ENCODE results near the gene EIF3B. TPM values are rescaled to one million over a fixed set of nuclear protein-coding genes. Genes with fewer than 3 reads are reported as not detected.
A peak's percentile ranks its signal among the peaks of the same experiment; 100 is the strongest.

Gene EIF3B
- total and polyA plus RNA-seq, 2 of the 4 experiments (the other 2 are of a cell fraction) = 105 to 201 TPM

GRCh38 chr7:2411815-2412586 is 57.4 kb downstream of the EIF3B start:
- H4K20me1 ChIP-seq (ENCODE audit: insufficient read depth, low read length) = peaks cover 31% of the 10 kb centered on the region
- no peaks in the 10 kb centered on the region for H3K36me3 ChIP-seq (ENCODE audit: control insufficient read depth, insufficient read depth, low read length)
- H2BK20ac ChIP-seq (ENCODE audit: low read depth, low read length) = no peak overlapping the region
- in situ Hi-C loops (cut with MboI; ENCODE audit: low sequenced_read_pairs) = no loop called here
- H2AK9ac ChIP-seq (replicated peaks; ENCODE audit: low read depth, low read length, poor library complexity) = no peak overlapping the region
- no peak for DNase-seq
- ChIA-PET POLR2A (ENCODE audit: unreplicated experiment) (interaction anchor here (0.8 kb wide), 1 partner anchor 9 kb away, joined by 3 read pairs; the partner anchor contains the start of gene CHST12), CTCF (interaction anchor here (0.6 to 1.3 kb wide), 3 partner anchors 9 to 387 kb away, joined by 3 to 4 read pairs (median 3); partner anchors contain the start of gene CHST12)
- H2AK5ac ChIP-seq (ENCODE audit: low read depth, low read length) = no peak overlapping the region
- dilution Hi-C loops (cut with HindIII; ENCODE audit: low sequenced_read_pairs, unreplicated experiment) = no loop called here
- H3K23ac ChIP-seq (ENCODE audit: low read depth, low read length) = 0 out of 2 replicates have a peak overlapping the region, but pooled peaks have one; percentile 21
- H3K4me2 ChIP-seq (ENCODE audit: low read depth, low read length) = peak overlapping the region; percentile 65
- H3K9ac ChIP-seq (ENCODE audit: low read depth, low read length) = no peak overlapping the region
- peaks cover 5% of the 10 kb centered on the region; the same call in 1 of the 2 replicates for H3K9me1 ChIP-seq (ENCODE audit: insufficient read depth, low read length)
- H2BK5ac ChIP-seq (ENCODE audit: low read depth, low read length, poor library complexity, severe bottlenecking) = no peak overlapping the region
- H3K27me3 ChIP-seq (ENCODE audit: control insufficient read depth, insufficient read depth, low read length) = no peaks in the 10 kb centered on the region
- ATAC-seq (ENCODE audit: low read depth) = peak; percentile 64
- no peak overlapping the region for H2BK120ac ChIP-seq (ENCODE audit: low read depth, low read length)
- peak overlapping the region; percentile 55; the same call in 1 of the 2 replicates for H3K14ac ChIP-seq (replicated peaks; ENCODE audit: low read depth, low read length)
- H4K8ac ChIP-seq (ENCODE audit: low read depth in 2 of 2, low read length in 2 of 2) = no peak overlapping the region
- no peak overlapping the region for H2BK15ac ChIP-seq (ENCODE audit: low read depth, low read length)
- intact Hi-C loops (cut with micrococcal nuclease) = loop anchor here (1.0 kb wide), 1 partner anchor 8 kb away; no protein-coding TSS in a partner anchor
- no peak overlapping the region for H4K91ac ChIP-seq (ENCODE audit: insufficient read depth, low read depth, low read length)
- H3K79me1 ChIP-seq (ENCODE audit: low read depth in 1 of 2, low read length in 2 of 2) = peaks cover 17 to 45% of the 10 kb centered on the region in 2 experiments
- no peaks in the 10 kb centered on the region for H3K9me3 ChIP-seq (ENCODE audit: control insufficient read depth, insufficient read depth, low read length)
- no peak overlapping the region for H3K56ac ChIP-seq (ENCODE audit: extremely low read depth, insufficient read depth, low read length)
- no peak overlapping the region for H3K4ac ChIP-seq (ENCODE audit: low read depth, low read length)
- H4K5ac ChIP-seq (ENCODE audit: low read depth, low read length) = no peak overlapping the region
- H3K27ac ChIP-seq (ENCODE audit: insufficient read depth, low read length) = peak overlapping the region; percentile 19; the same call in 1 of the 2 replicates
- H3K4me3 ChIP-seq (ENCODE audit: insufficient read depth, low read depth, low read length) = no peak overlapping the region
- H3K18ac ChIP-seq (ENCODE audit: low read depth, low read length) = 0 out of 2 replicates have a peak overlapping the region, but pooled peaks have one; percentile 14
- 63% methylated on average over 5 of the region's 12 CpGs; no CpG with 5 or more reads in 1 of the 2 experiments for WGBS, 2 experiments (ENCODE audit: extremely low coverage in 2 of 2, insufficient read length in 1 of 2)
- H3K4me1 ChIP-seq (ENCODE audit: control insufficient read depth, insufficient read depth, low read length) = peaks cover 12% of the 10 kb centered on the region
- no peak overlapping the region for H2AFZ ChIP-seq (replicated peaks; ENCODE audit: low read length, poor library complexity)
- BruUV-seq (replicated peaks) = no TSS peak
- TF ChIP-seq MAZ (IDR thresholded peaks at IDR 0.05; ENCODE audit: borderline replicate concordance, low read depth, low read length) = no peak
- no peak for TF ChIP-seq CTCF (conservative IDR thresholded peaks at IDR 0.05; ENCODE audit: low read depth, low read length)
- TF ChIP-seq ELK1 (IDR thresholded peaks at IDR 0.05; ENCODE audit: borderline replicate concordance, low read depth, low read length) = no peak
- TF ChIP-seq MAFK (IDR thresholded peaks at IDR 0.05; ENCODE audit: low read depth, low read length) = no peak
- no peak for TF ChIP-seq CHD1 (IDR thresholded peaks at IDR 0.05; ENCODE audit: low read depth, low read length)
- no peak for TF ChIP-seq RFX5 (IDR thresholded peaks at IDR 0.05; ENCODE audit: low read depth, low read length)
- TF ChIP-seq NFE2L2 (IDR thresholded peaks at IDR 0.05; ENCODE audit: low read depth, low read length) = no peak
- TF ChIP-seq RAD21 (IDR thresholded peaks at IDR 0.05; ENCODE audit: low read length) = no peak
- TF ChIP-seq FOS (IDR thresholded peaks at IDR 0.05; ENCODE audit: low read depth, low read length) = no peak
- TF ChIP-seq RCOR1 (IDR thresholded peaks at IDR 0.05; ENCODE audit: insufficient replicate concordance, low read length) = no peak
- no peak for TF ChIP-seq POLR2A (IDR thresholded peaks at IDR 0.05; ENCODE audit: low read depth, low read length)
- TF ChIP-seq MXI1 (IDR thresholded peaks at IDR 0.05; ENCODE audit: borderline replicate concordance, low read depth, low read length) = no peak
- no peak for TF ChIP-seq CEBPB (IDR thresholded peaks at IDR 0.05; ENCODE audit: low read depth, low read length)
- no peak for TF ChIP-seq USF2 (IDR thresholded peaks at IDR 0.05; ENCODE audit: low read depth, low read length)
